ENCODE measurements around the gene TMCC1. TPM values are rescaled to one million over a fixed set of nuclear protein-coding genes. Genes with fewer than 3 reads are reported as not detected.

TMCC1 gene
- total and polyA plus RNA-seq, 11 donors, result 9.6 to 38.3 (median 22.6) TPM

DNA sequence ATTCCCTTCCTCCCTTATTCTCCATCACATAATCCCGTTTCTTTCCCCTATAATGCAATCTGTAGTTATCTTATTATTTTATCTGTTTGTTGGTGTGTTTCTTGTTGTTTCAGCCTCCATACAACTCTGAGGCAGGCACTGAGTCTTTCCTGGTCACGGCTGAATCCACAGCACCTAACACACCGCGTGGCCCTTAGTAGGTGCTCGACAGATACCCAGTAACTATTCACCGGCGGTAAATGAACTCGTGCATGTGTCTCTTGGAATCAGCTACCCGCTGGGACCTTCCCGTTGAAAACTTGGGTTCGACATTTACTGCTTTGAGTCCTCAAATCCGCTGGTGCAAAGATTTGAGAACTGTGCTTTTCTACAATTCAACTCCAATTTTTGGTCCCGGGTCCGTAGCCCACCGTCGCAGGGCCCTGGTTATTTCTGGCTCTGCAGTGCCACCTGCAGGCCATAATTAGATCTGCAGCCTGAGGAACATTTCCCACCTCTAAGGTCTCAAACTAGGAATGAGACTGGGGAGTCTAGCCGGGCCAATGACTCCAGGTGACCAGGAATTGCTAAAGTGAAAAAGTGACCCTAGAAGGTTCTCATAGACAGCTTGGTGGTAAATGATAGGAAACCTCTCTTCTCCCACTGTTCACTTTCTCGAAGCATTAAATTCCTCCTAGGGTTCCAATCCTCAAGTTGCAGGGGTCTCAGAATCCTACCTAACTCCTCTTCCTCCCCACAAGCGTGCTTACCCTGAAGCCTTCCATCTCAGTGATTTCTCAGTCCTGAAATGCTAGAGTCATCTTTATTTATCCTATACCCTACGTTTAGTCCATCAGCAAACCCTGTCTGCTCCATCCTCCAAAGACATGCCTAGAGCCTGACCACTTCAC, 41.0 kb upstream of the TMCC1 start:
- 30 to 31% (median 31%) methylated on average over 20 of the region's 20 CpGs for WGBS, 4 donors
- Histone ChIP-seq H3K9me3 (peaks cover 0 to 19% (median 10%) of the 10 kb centered on the region in 12 donors), H3K27ac (no peak overlapping the region), H3K4me3 (peak overlapping the region in 7 of 12 donors; percentile 11 to 41 (median 26)), H3K36me3 (no peaks in the 10 kb centered on the region), H3K27me3 (no peaks in the 10 kb centered on the region), H3K4me1 (peaks cover 0 to 9% (median 0%) of the 10 kb centered on the region in 12 donors)
- intact Hi-C loops (cut with DNase I), result loop anchor here (1.0 to 10.0 kb wide), 16 partner anchors 100 to 552 kb away; no protein-coding TSS in a partner anchor
- DNase-seq (peak in 1 of 5 donors; percentile 24), ATAC-seq (peak in 3 of 4 donors; percentile 47 to 62 (median 58))
- no peak for TF ChIP-seq POLR2A (IDR thresholded peaks at IDR 0.05)
- TF ChIP-seq CTCF (IDR thresholded peaks at IDR 0.05), result peak; percentile 86 to 96 (median 92)

GRCh38 chr3:129933471-129933870, 40.0 kb upstream of the TMCC1 start:
- H3K4me3 ChIP-seq, result no peak overlapping the region
- peaks cover 0 to 9% (median 0%) of the 10 kb centered on the region in 12 donors for H3K4me1 ChIP-seq
- H3K36me3 ChIP-seq, result no peaks in the 10 kb centered on the region
- no peaks in the 10 kb centered on the region for H3K27me3 ChIP-seq
- TF ChIP-seq CTCF (IDR thresholded peaks at IDR 0.05) (no peak), POLR2A (IDR thresholded peaks at IDR 0.05) (no peak)
- ATAC-seq, result no peak
- WGBS, 4 donors, result 85 to 91% (median 86%) methylated on average over 4 of the region's 4 CpGs
- no peak overlapping the region for H3K27ac ChIP-seq
- H3K9me3 ChIP-seq, result peaks cover 0 to 29% (median 13%) of the 10 kb centered on the region in 12 donors
- DNase-seq, result no peak
- intact Hi-C loops (cut with DNase I), result loop anchor here (1.0 to 10.0 kb wide), 13 partner anchors 99 to 551 kb away; no protein-coding TSS in a partner anchor

DNA sequence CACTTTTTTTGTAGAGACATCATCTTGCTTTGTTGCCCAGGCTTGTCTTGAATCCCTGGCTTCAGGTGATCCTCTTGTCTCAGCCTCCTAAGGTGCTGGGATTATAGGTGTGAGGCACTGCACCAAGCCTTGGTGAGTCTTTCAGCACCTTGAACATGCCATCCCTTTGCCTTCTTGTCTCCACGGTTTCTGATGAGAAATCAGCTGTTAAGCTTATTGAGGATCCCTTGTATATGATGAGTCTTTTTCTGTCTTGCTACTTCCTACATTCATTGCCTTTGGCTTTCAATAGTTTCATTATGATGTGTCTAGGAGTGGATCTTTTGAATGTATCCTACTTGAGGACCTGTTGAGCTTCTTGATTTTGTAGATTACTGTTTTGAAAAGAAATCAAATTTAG, 35.9 kb upstream of the TMCC1 start:
- Histone ChIP-seq H3K36me3 (no peaks in the 10 kb centered on the region), H3K4me1 (peaks cover 0 to 3% (median 0%) of the 10 kb centered on the region in 12 donors), H3K27me3 (no peaks in the 10 kb centered on the region), H3K4me3 (no peak overlapping the region), H3K27ac (no peak overlapping the region), H3K9me3 (peaks cover 0 to 35% (median 13%) of the 10 kb centered on the region in 12 donors)
- no peak for TF ChIP-seq CTCF (IDR thresholded peaks at IDR 0.05)
- no peak for TF ChIP-seq POLR2A (IDR thresholded peaks at IDR 0.05)
- WGBS, 4 donors, result 72 to 83% (median 80%) methylated on average over 1 of the region's 1 CpG
- DNase-seq (no peak), ATAC-seq (no peak)
- intact Hi-C loops (cut with DNase I), result no loop called here

GRCh38 chr3:129927072-129927471, 33.6 kb upstream of the TMCC1 start:
- H3K27ac ChIP-seq, result no peak overlapping the region
- no peaks in the 10 kb centered on the region for H3K27me3 ChIP-seq
- H3K9me3 ChIP-seq, result peaks cover 0 to 46% (median 17%) of the 10 kb centered on the region in 12 donors
- no peak for TF ChIP-seq POLR2A (IDR thresholded peaks at IDR 0.05)
- no peak for TF ChIP-seq CTCF (IDR thresholded peaks at IDR 0.05)
- no peak overlapping the region for H3K4me3 ChIP-seq
- no peaks in the 10 kb centered on the region for H3K36me3 ChIP-seq
- ATAC-seq (no peak), DNase-seq (no peak)
- intact Hi-C loops (cut with DNase I), result no loop called here
- 59 to 76% (median 65%) methylated on average over 2 to 5 of the region's 5 CpGs for WGBS, 4 donors
- no peaks in the 10 kb centered on the region for H3K4me1 ChIP-seq
